Endothelial cell of umbilical vein (primary cell): Measurements from ENCODE around the gene TBC1D16.

Experiments used
- CTCF ChIP-seq, 2 donors: IDR thresholded peaks; 1 replicate in 1 of 2; 2 replicates in 1 of 2; pipeline ENCODE4 v1.5.1; 2011; ENCODE audit warnings: low read length in 2 of 2, mild to moderate bottlenecking in 2 of 2, moderate library complexity in 2 of 2, control low read depth in 1 of 2, inconsistent platforms in 1 of 2, low read depth in 1 of 2; ENCODE audit not compliant: insufficient read depth in 1 of 2; ENCODE audit errors: extremely low read depth in 1 of 2
- EZH2 ChIP-seq: IDR thresholded peaks from 2 replicates; pipeline ENCODE4 v1.6.1; 2012; ENCODE audit warnings: borderline replicate concordance, low read depth, mild to moderate bottlenecking, moderate library complexity, low read length, inconsistent platforms; ENCODE audit not compliant: severe bottlenecking
- FOS ChIP-seq: IDR thresholded peaks from 2 replicates; pipeline ENCODE4 v1.6.1; 2011; ENCODE audit warnings: mild to moderate bottlenecking, low read length, moderate library complexity, borderline replicate concordance; ENCODE audit not compliant: insufficient read depth
- JUN ChIP-seq: IDR thresholded peaks from 2 replicates; pipeline ENCODE4 v1.6.1; 2011; ENCODE audit warnings: borderline replicate concordance, low read depth; ENCODE audit not compliant: insufficient read length, insufficient read depth
- POLR2A ChIP-seq: IDR thresholded peaks from 2 replicates; pipeline ENCODE4 v1.6.1; 2012; ENCODE audit warnings: low read depth, mild to moderate bottlenecking, control low read depth, low read length
- POLR2AphosphoS5 ChIP-seq: IDR thresholded peaks from 2 replicates; pipeline ENCODE4 v1.6.1; 2012; ENCODE audit warnings: low read depth, mild to moderate bottlenecking, control low read depth, low read length, moderate library complexity; ENCODE audit not compliant: insufficient read depth

- TF ChIP-seq POLR2AphosphoS5 (no peak), CTCF (IDR thresholded peaks at IDR 0.05; ENCODE audit: extremely low read depth in 1 of 2, insufficient read depth in 1 of 2, low read depth in 1 of 2, low read length in 2 of 2) (no peak), POLR2A (no peak), EZH2 (no peak), JUN (no peak), FOS (no peak)
Observed at GRCh38 chr17:79959042-79959441, 76.6 kb downstream of the TBC1D16 start.
